BLaER1 treated with 17β-estradiol and CSF1 and Interleukin-3, amounts not matched to agents 10 nM and 100 nM (cell line): ENCODE measurements around the gene SLC25A45.

Source experiments
- H3K27ac ChIP-seq, 11 experiments: shearing (Covaris generic); formaldehyde crosslinking; 2 replicates each; pipeline ENCODE4 v1.8.1; 2022
- H3K27me3 ChIP-seq, 11 experiments: shearing (Covaris generic); formaldehyde crosslinking; 2 replicates each; pipeline ENCODE4 v1.8.1; 2022
- H3K36me3 ChIP-seq, 11 experiments: shearing (Covaris generic); formaldehyde crosslinking; 2 replicates each; pipeline ENCODE4 v1.8.1; 2022
- H3K4me1 ChIP-seq, 10 experiments: shearing (Covaris generic); formaldehyde crosslinking; 2 replicates each; pipeline ENCODE4 v1.8.1; 2022
- H3K4me2 ChIP-seq, 11 experiments: shearing (Covaris generic); formaldehyde crosslinking; 2 replicates each; pipeline ENCODE4 v1.8.1; 2022
- H3K4me3 ChIP-seq, 10 experiments: shearing (Covaris generic); formaldehyde crosslinking; 2 replicates each; pipeline ENCODE4 v1.8.1; 2022
- H3K9ac ChIP-seq, 11 experiments: shearing (Covaris generic); formaldehyde crosslinking; 2 replicates each; pipeline ENCODE4 v1.8.1; 2022
- H3K9me3 ChIP-seq, 11 experiments: shearing (Covaris generic); formaldehyde crosslinking; replicated peaks in 1 of 11; 2 replicates each; pipeline ENCODE4 v1.8.1; 2022
- H4K20me1 ChIP-seq, 11 experiments: shearing (Covaris generic); formaldehyde crosslinking; 2 replicates each; pipeline ENCODE4 v1.8.1; 2022
- Cebpa-rat ChIP-seq, 11 experiments: shearing (Covaris generic); IDR thresholded peaks; 2 replicates each; pipeline ENCODE4 v1.8.1; 2022

SLC25A45 gene

DNA sequence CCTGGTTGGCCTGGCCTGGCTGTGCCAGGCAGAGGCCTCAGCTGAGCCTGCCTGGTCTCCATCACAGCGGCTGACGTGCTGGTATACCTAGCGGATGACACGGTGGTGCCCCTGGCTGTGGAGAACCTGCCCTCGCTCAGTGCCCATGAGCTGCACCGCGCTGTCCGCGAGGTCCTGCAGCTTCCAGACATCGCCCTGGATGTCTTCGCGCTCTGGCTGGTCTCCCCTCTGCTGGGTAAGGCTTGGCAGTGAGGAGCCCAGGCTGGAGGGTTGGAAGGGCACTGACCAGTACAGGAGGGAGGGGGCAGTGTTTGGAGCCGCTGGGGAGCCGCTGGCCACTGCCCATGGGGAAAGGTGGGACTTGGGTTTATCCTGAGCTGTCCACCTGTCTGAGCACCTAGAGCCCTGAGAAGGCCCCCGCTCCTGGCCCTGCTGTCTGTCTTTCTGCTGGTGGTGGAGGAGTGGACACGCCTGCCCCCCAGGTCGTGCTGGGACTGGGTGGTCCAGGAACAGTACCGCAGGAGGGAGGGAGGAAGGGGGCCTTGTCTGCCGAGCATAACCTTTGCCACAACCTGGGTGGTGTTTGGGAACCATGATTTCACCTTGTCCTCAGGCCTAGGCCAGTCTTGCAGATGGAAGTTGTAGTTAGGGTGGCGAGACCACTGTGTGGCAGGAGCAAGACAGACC is 7.0 kb upstream of the SLC25A45 start:
- H3K9ac ChIP-seq, result peak overlapping the region; percentile 32 to 98 (median 91)
- peaks cover 4 to 60% (median 42%) of the 10 kb centered on the region in 11 experiments; a peak in 18 of 22 replicates for H4K20me1 ChIP-seq
- TF ChIP-seq Cebpa-rat (IDR thresholded peaks at IDR 0.05), result no peak
- H3K36me3 ChIP-seq, result peaks cover 24 to 50% (median 41%) of the 10 kb centered on the region in 11 experiments
- no peaks in the 10 kb centered on the region for H3K27me3 ChIP-seq
- peak overlapping the region in 7 of 10 experiments; percentile 17 to 96 (median 90); a peak in 10 of 20 replicates for H3K4me3 ChIP-seq
- peak overlapping the region; percentile 86 to 99 (median 95) for H3K4me2 ChIP-seq
- no peaks in the 10 kb centered on the region for H3K9me3 ChIP-seq
- H3K4me1 ChIP-seq, result peaks cover 72 to 79% (median 75%) of the 10 kb centered on the region in 10 experiments
- H3K27ac ChIP-seq, result peak overlapping the region; percentile 13 to 92 (median 68); a peak in 20 of 22 replicates

DNA sequence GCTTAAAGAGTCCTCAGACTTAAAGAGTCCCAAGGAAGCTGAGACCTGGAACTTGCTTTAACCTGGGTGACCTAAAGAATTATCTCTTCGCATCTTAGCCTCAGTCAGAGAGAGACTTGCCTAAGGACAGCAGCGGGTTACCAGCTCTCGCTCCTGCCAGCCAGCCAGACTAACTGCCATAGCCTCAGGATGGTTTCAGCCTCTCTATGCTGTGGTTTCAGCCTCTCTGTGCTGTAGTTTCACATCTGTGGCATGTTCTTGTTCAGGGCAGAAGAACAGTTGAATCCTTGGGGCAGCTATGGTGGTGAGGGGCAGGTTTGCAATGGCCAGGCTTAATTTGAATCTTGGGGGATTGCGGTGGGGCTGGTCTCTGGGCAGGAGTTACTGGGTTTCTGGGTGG is 6.3 kb upstream of the SLC25A45 start:
- Histone ChIP-seq H3K4me1 (peaks cover 79 to 86% (median 82%) of the 10 kb centered on the region in 10 experiments), H3K27ac (peak overlapping the region in 10 of 11 experiments; percentile 55 to 92 (median 68); a peak in 18 of 22 replicates), H3K4me2 (peak overlapping the region; percentile 86 to 99 (median 95)), H3K4me3 (peak overlapping the region in 8 of 10 experiments; percentile 0 to 96 (median 90); a peak in 12 of 20 replicates), H3K9me3 (no peaks in the 10 kb centered on the region), H3K36me3 (peaks cover 17 to 42% (median 34%) of the 10 kb centered on the region in 11 experiments), H3K27me3 (no peaks in the 10 kb centered on the region), H4K20me1 (peaks cover 4 to 53% (median 41%) of the 10 kb centered on the region in 11 experiments; a peak in 17 of 22 replicates), H3K9ac (peak overlapping the region; percentile 32 to 98 (median 91))
- no peak for TF ChIP-seq Cebpa-rat (IDR thresholded peaks at IDR 0.05)

DNA sequence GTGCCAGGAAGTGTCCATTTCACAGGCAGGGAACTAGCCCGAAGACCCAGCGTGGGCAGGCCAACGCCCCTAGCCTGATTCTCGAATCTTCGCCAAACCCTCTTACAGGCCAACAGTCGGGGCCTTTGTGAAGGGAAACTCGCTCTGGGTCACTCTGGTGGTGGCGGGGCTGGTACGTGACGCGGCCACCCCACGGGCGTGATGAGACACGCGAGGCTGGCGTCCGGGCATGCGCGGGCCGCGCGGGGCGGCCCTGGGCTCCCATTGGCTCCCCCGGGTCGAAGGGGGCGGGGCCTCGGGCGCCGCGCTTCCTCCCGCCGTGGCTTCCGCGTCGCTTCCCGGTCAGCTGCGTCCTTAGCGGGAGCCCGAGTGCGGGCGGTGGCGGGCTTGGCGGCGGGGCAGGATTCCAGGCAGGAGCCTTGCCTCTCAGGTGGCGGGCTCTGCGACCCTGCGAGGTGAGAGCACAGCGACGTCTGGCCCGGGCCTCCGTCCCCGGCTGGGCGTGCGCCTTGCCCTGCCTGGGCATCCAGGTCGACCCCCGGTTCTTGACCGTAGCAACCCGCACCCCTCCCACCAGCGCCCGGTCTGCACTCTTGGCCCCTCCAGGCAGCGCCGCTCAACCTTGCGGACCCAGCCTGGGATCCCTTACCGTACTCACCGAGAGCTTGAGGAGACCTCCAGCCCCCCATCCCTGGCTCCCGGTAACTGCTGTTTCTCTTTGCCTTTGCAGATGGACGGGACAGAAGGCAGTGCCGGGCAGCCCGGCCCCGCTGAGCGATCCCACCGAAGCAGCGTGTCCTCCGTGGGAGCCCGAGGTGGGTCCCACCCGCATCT is 4.1 kb upstream of the SLC25A45 start, which contains the start of gene FRMD8:
TSS of gene FRMD8 (plus strand) at position 331 of the 834 bp plus-strand sequence. CDS start at position 731, 400 bp downstream.
- peak within 1 kb of the TSS; percentile 86 to 99 (median 95) for H3K4me2 ChIP-seq
- H4K20me1 ChIP-seq, result peaks cover 0 to 32% (median 23%) of the 10 kb centered on the region in 11 experiments; a peak in 12 of 22 replicates
- H3K27ac ChIP-seq, result peak within 1 kb of the TSS; percentile 86 to 97 (median 91)
- no peak for TF ChIP-seq Cebpa-rat (IDR thresholded peaks at IDR 0.05)
- H3K27me3 ChIP-seq, result no peaks in the 10 kb centered on the region
- peaks cover 87 to 92% (median 90%) of the 10 kb centered on the region in 10 experiments for H3K4me1 ChIP-seq
- H3K9ac ChIP-seq, result peak within 1 kb of the TSS; percentile 86 to 98 (median 92)
- H3K36me3 ChIP-seq, result peaks cover 0 to 20% (median 12%) of the 10 kb centered on the region in 11 experiments; a peak in 14 of 22 replicates
- peak within 1 kb of the TSS; percentile 84 to 97 (median 92) for H3K4me3 ChIP-seq
- H3K9me3 ChIP-seq, result no peaks in the 10 kb centered on the region

DNA sequence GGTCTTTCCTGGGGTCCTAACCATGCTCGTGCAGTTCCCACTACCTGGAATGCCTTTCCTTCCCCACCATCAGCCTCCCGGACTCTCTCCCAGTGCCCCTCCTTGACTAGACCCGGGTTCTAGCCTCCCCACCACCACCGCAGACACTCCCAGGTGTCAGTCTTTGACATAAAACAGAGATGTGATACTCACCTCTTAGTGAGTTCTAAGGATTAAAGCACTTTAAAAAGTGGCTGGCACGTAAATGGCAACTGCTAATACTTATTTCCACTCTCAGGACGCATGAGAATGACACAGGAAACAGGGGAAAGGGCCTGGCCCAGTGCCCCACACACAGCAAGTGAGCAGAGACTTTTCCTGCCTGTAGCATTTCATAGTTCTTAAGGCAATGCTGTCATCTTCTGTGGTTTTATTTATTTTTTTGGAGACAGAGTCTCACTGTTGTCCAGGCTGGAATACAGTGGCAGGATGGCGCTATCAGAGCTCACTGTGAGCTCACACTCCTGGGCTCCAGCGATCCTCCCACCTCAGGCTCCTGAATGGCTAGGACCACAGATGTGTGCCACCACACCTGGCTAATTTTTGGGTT is 1.9 kb upstream of the SLC25A45 start:
- H3K4me2 ChIP-seq, result peak overlapping the region; percentile 86 to 99 (median 95)
- H3K9ac ChIP-seq, result peak overlapping the region; percentile 39 to 90 (median 85); a peak in 18 of 22 replicates
- no peak for TF ChIP-seq Cebpa-rat (IDR thresholded peaks at IDR 0.05)
- peaks cover 86 to 92% (median 90%) of the 10 kb centered on the region in 10 experiments for H3K4me1 ChIP-seq
- H3K36me3 ChIP-seq, result peaks cover 0 to 15% (median 4%) of the 10 kb centered on the region in 11 experiments; a peak in 7 of 22 replicates
- no peaks in the 10 kb centered on the region for H3K27me3 ChIP-seq
- H3K4me3 ChIP-seq, result no peak overlapping the region; a peak in 1 of 20 replicates
- H4K20me1 ChIP-seq, result peaks cover 0 to 16% (median 11%) of the 10 kb centered on the region in 11 experiments; a peak in 11 of 22 replicates
- no peaks in the 10 kb centered on the region for H3K9me3 ChIP-seq
- H3K27ac ChIP-seq, result peak overlapping the region; percentile 84 to 97 (median 91)

DNA sequence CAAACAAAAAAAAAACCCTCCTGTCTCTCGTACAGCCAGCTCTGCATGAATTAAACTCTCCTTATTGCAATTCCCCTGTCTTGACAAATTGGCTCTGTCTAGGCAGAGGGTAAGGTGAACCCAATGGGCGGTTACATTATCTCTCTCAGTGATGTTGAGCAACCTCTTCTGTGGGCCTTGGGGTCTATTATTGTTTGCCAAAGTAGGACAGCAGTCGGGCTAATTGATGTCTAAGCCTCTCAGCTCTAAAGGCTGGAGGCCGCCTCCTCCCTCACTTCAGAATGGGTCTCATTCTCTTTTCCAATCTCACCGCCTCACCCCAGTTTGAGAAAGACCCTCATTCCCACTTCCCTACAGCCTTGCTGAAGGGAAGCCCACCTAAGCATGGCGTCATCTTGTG is 1.3 kb upstream of the SLC25A45 start:
- Histone ChIP-seq H3K36me3 (peaks cover 0 to 9% (median 0%) of the 10 kb centered on the region in 11 experiments; a peak in 2 of 22 replicates), H3K27ac (peak overlapping the region; percentile 84 to 97 (median 91); a peak in 21 of 22 replicates), H3K27me3 (no peaks in the 10 kb centered on the region), H3K9me3 (no peaks in the 10 kb centered on the region), H3K9ac (peak overlapping the region; percentile 39 to 90 (median 85); a peak in 20 of 22 replicates), H3K4me2 (peak overlapping the region; percentile 86 to 99 (median 95)), H3K4me3 (no peak overlapping the region), H4K20me1 (peaks cover 0 to 9% (median 6%) of the 10 kb centered on the region in 11 experiments; a peak in 9 of 22 replicates), H3K4me1 (peaks cover 86 to 92% (median 90%) of the 10 kb centered on the region in 10 experiments)
- no peak for TF ChIP-seq Cebpa-rat (IDR thresholded peaks at IDR 0.05)

DNA sequence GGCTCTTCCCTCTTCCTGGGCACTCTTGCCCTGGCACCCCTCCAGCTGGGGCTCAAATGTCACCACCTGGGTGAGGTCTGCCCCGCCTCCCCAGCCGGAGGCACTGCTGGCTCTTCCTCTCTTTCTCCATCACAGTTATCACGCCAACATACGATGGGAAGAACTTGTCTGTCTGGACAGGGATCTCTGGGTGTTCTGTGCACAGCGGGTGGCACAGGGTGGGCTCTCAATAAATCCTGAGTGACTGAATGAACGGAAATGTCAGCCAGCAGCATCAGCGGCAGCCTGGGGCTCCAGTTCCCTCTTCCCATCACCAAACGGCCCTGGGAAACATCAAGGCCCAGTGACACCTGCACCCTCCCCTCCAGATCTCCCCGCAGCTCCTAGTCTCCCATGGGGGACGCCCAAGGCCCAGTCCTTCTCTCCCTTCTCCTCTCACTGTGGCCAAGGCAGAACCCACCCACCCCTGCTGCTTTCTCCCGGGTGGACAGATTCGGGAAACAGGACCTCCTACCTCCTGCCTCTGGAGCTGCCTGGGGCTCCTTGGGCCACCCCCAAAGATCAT is 440 bp upstream of the SLC25A45 start:
- no peak for TF ChIP-seq Cebpa-rat (IDR thresholded peaks at IDR 0.05)
- Histone ChIP-seq H3K36me3 (no peaks in the 10 kb centered on the region; a peak in 1 of 22 replicates), H3K27ac (peak overlapping the region; percentile 84 to 97 (median 91)), H3K27me3 (no peaks in the 10 kb centered on the region), H3K9ac (peak overlapping the region; percentile 83 to 90 (median 85)), H3K4me1 (peaks cover 86 to 92% (median 90%) of the 10 kb centered on the region in 10 experiments), H4K20me1 (peaks cover 0 to under 1% (median 0%) of the 10 kb centered on the region in 11 experiments; a peak in 1 of 22 replicates), H3K4me2 (peak overlapping the region; percentile 86 to 99 (median 95)), H3K9me3 (no peaks in the 10 kb centered on the region), H3K4me3 (peak overlapping the region; percentile 44 to 72 (median 58))

DNA sequence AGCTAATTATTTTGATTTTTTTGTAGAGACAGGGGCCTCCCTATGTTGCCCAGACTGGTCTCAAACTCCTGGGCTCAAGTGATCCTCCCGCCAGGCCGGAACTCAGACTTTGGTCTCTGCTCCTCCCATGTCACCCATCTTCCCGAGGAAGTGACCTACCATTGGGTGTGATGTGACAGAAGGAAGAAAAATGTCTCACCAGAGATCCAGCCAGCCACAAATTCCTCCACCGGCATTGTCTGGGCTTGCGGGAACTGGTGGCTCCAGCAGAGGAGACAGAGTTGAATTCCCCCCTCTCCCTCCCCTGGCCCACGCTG is 772 bp downstream of the SLC25A45 start:
- no peaks in the 10 kb centered on the region for H3K9me3 ChIP-seq
- H3K4me3 ChIP-seq, result peak overlapping the region; percentile 44 to 72 (median 58)
- no peaks in the 10 kb centered on the region for H3K27me3 ChIP-seq
- no peaks in the 10 kb centered on the region for H4K20me1 ChIP-seq
- peak overlapping the region; percentile 86 to 99 (median 95) for H3K4me2 ChIP-seq
- H3K4me1 ChIP-seq, result peaks cover 88 to 94% (median 91%) of the 10 kb centered on the region in 10 experiments
- TF ChIP-seq Cebpa-rat (IDR thresholded peaks at IDR 0.05), result no peak
- H3K27ac ChIP-seq, result peak overlapping the region; percentile 84 to 97 (median 91)
- no peaks in the 10 kb centered on the region for H3K36me3 ChIP-seq
- H3K9ac ChIP-seq, result peak overlapping the region; percentile 83 to 90 (median 85)
